Mesenchymal stem cell (in vitro differentiated cells and primary cell): Measurements from ENCODE around the gene CYP1A2.
A peak's percentile ranks its signal among the peaks of the same experiment; 100 is the strongest.
"Not testable (repeated sequence)": the region's sequence is repeated elsewhere in the genome, so short reads cannot be mapped to it uniquely, and the experiment has no call there.

Experiments used
- DNase-seq: peaks from one replicate; pipeline ENCODE4 v3.0.0-alpha.2; 2013
- H2AFZ ChIP-seq: one replicate; pipeline ENCODE4 v1.6.1; 2013; ENCODE audit warnings: low read depth, mild to moderate bottlenecking, control low read depth, inconsistent platforms, low read length, moderate library complexity
- H2AK5ac ChIP-seq: 2 replicates; pipeline ENCODE4 v1.6.1; 2013; ENCODE audit warnings: low read length, moderate library complexity, mild to moderate bottlenecking, inconsistent platforms; ENCODE audit not compliant: severe bottlenecking
- H2BK120ac ChIP-seq: one replicate; pipeline ENCODE4 v1.6.1; 2013; ENCODE audit warnings: low read depth, mild to moderate bottlenecking, inconsistent platforms, low read length, moderate library complexity
- H2BK12ac ChIP-seq, 2 experiments: one replicate each; pipeline ENCODE4 v1.6.1; 2013; ENCODE audit warnings: inconsistent platforms in 2 of 2, low read length in 2 of 2, mild to moderate bottlenecking in 2 of 2, moderate library complexity in 2 of 2, control low read depth in 1 of 2
- H2BK15ac ChIP-seq: one replicate; pipeline ENCODE4 v1.6.1; 2013; ENCODE audit warnings: mild to moderate bottlenecking, low read depth, inconsistent platforms; ENCODE audit not compliant: poor library complexity, severe bottlenecking
- H2BK5ac ChIP-seq: 2 replicates; pipeline ENCODE4 v1.6.1; 2013; ENCODE audit warnings: low read depth, mild to moderate bottlenecking, low read length, control low read depth, inconsistent platforms; ENCODE audit not compliant: poor library complexity, severe bottlenecking
- H3K14ac ChIP-seq, 2 experiments: one replicate each; pipeline ENCODE4 v1.6.1; 2013; ENCODE audit warnings: inconsistent platforms in 2 of 2, low read length in 2 of 2, control low read depth in 1 of 2, mild to moderate bottlenecking in 1 of 2, moderate library complexity in 1 of 2
- H3K18ac ChIP-seq, 2 experiments: one replicate each; pipeline ENCODE4 v1.6.1; 2013; ENCODE audit warnings: inconsistent platforms in 2 of 2, low read length in 2 of 2, control low read depth in 1 of 2, low read depth in 1 of 2, mild to moderate bottlenecking in 1 of 2
- H3K23ac ChIP-seq, 2 experiments: one replicate each; pipeline ENCODE4 v1.6.1; 2013; ENCODE audit warnings: inconsistent platforms in 2 of 2, low read length in 2 of 2, mild to moderate bottlenecking in 2 of 2, moderate library complexity in 2 of 2, control low read depth in 1 of 2
- H3K27ac ChIP-seq: 2 replicates; pipeline ENCODE4 v1.5.1; 2013; ENCODE audit warnings: mild to moderate bottlenecking, moderate library complexity, low read length, control low read depth, inconsistent platforms; ENCODE audit not compliant: poor library complexity, severe bottlenecking
- H3K27me3 ChIP-seq, 2 experiments: 2 replicates each; pipeline versions ENCODE4 v1.6.1 to v1.7.0; 2013; ENCODE audit warnings: low read length in 2 of 2, mild to moderate bottlenecking in 2 of 2, moderate library complexity in 2 of 2, control low read depth in 1 of 2, inconsistent platforms in 1 of 2; ENCODE audit not compliant: control insufficient read depth in 1 of 2, insufficient read depth in 1 of 2
- H3K36me3 ChIP-seq, 2 experiments: 2 replicates each; pipeline versions ENCODE4 v1.6.1 to v1.7.0; 2013; ENCODE audit warnings: low read length in 2 of 2, control low read depth in 1 of 2, inconsistent platforms in 1 of 2, low read depth in 1 of 2, mild to moderate bottlenecking in 1 of 2; ENCODE audit not compliant: insufficient read depth in 2 of 2, control insufficient read depth in 1 of 2
- H3K4ac ChIP-seq, 2 experiments: one replicate each; pipeline ENCODE4 v1.6.1; 2013; ENCODE audit warnings: inconsistent platforms in 2 of 2, low read length in 2 of 2, mild to moderate bottlenecking in 2 of 2, moderate library complexity in 2 of 2, control low read depth in 1 of 2, low read depth in 1 of 2
- H3K4me1 ChIP-seq: 2 replicates; pipeline ENCODE4 v1.6.1; 2013; ENCODE audit warnings: low read depth, low read length, control low read depth; ENCODE audit not compliant: control insufficient read depth, insufficient read depth
- H3K4me2 ChIP-seq: 2 replicates; pipeline ENCODE4 v1.6.1; 2013; ENCODE audit warnings: low read length, mild to moderate bottlenecking, inconsistent platforms; ENCODE audit not compliant: poor library complexity, severe bottlenecking
- H3K4me3 ChIP-seq, 2 experiments: 2 replicates each; pipeline versions ENCODE4 v1.5.1 to v1.7.0; 2013; ENCODE audit warnings: low read length in 2 of 2, mild to moderate bottlenecking in 2 of 2, control low read depth in 1 of 2, low read depth in 1 of 2; ENCODE audit not compliant: insufficient read depth in 1 of 2
- H3K79me1 ChIP-seq: replicated peaks from 2 replicates; pipeline ENCODE4 v1.6.1; 2013; ENCODE audit warnings: mild to moderate bottlenecking, control low read depth, low read length, inconsistent platforms; ENCODE audit not compliant: poor library complexity, severe bottlenecking
- H3K9ac ChIP-seq: 2 replicates; pipeline ENCODE4 v1.7.0; 2013; ENCODE audit warnings: mild to moderate bottlenecking, low read length, moderate library complexity
- H3K9me3 ChIP-seq: 2 replicates; pipeline ENCODE4 v1.7.0; 2013; ENCODE audit warnings: mild to moderate bottlenecking, low read length; ENCODE audit not compliant: control insufficient read depth
- H4K8ac ChIP-seq: one replicate; pipeline ENCODE4 v1.6.1; 2013; ENCODE audit warnings: inconsistent platforms, mild to moderate bottlenecking, low read length, moderate library complexity
- H4K91ac ChIP-seq: one replicate; pipeline ENCODE4 v1.6.1; 2013; ENCODE audit warnings: mild to moderate bottlenecking, low read length, inconsistent platforms
- WGBS: methylation state at CpG from one replicate; pipeline ENCODE4 v1.1.7; 2013; ENCODE audit warnings: mixed read lengths; 5-methylcytosine and 5-hydroxymethylcytosine counted together

Gene CYP1A2

DNA sequence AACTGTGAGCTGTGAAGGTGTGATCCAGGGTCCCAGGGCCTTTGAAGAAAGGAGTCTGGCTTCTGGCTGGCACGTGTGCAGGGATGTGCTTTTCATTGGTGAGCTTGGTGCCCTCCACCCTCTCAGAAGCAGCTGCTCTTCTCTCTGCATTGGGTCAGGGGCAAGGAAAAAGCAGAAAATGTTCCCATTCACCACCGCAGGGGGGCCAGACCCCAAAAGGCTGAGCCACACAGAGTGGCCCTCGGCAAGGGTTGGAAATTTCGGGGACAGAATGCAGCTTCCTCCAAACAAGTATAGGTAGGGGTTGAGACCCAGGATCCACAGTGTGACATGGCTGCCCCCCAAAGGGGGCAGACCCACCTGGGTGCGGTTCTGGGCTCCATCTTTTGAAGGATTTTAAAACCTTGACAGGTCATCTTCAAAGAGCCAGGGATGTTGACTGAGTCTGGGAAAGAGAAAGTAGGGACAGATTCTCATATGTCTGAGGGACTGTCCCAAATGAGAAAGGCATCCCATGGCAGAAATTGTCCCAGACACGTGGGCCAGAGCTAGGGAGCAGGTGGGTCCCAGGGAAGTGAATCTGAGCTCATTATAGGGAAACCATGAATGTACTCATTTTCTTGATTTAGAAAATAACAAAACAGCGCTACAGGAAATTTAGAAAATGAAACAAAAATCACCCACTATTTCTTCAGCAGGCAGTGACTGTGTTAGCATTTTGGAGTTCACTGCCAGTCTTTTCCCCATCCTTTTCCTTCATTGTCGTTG lies 36.0 kb downstream of the CYP1A2 start:
- no peak overlapping the region for H3K18ac ChIP-seq
- H3K14ac ChIP-seq = no peak overlapping the region
- H4K8ac ChIP-seq = peak overlapping the region; percentile 21
- no peak overlapping the region for H3K27ac ChIP-seq
- no peak overlapping the region for H2BK5ac ChIP-seq
- H3K27me3 ChIP-seq = no peaks in the 10 kb centered on the region
- H2AFZ ChIP-seq = no peak overlapping the region
- H3K4me2 ChIP-seq = no peak overlapping the region
- peaks cover 21% of the 10 kb centered on the region for H3K79me1 ChIP-seq
- peak overlapping the region; percentile 92 for H3K9ac ChIP-seq
- H4K91ac ChIP-seq = no peak overlapping the region
- no peak overlapping the region for H2BK120ac ChIP-seq
- H2AK5ac ChIP-seq = no peak overlapping the region
- no peaks in the 10 kb centered on the region for H3K9me3 ChIP-seq
- H3K4ac ChIP-seq = no peak overlapping the region
- DNase-seq = no peak
- H2BK15ac ChIP-seq = no peak overlapping the region
- whole genome bisulfite sequencing = 92% methylated on average over 8 of the region's 8 CpGs
- H3K23ac ChIP-seq = no peak overlapping the region
- no peak overlapping the region for H2BK12ac ChIP-seq
- peak overlapping the region in 1 of 2 experiments; percentile 24 for H3K4me3 ChIP-seq
- H3K4me1 ChIP-seq = peaks cover 76% of the 10 kb centered on the region
- peaks cover 0 to 12% of the 10 kb centered on the region in 2 experiments for H3K36me3 ChIP-seq

DNA sequence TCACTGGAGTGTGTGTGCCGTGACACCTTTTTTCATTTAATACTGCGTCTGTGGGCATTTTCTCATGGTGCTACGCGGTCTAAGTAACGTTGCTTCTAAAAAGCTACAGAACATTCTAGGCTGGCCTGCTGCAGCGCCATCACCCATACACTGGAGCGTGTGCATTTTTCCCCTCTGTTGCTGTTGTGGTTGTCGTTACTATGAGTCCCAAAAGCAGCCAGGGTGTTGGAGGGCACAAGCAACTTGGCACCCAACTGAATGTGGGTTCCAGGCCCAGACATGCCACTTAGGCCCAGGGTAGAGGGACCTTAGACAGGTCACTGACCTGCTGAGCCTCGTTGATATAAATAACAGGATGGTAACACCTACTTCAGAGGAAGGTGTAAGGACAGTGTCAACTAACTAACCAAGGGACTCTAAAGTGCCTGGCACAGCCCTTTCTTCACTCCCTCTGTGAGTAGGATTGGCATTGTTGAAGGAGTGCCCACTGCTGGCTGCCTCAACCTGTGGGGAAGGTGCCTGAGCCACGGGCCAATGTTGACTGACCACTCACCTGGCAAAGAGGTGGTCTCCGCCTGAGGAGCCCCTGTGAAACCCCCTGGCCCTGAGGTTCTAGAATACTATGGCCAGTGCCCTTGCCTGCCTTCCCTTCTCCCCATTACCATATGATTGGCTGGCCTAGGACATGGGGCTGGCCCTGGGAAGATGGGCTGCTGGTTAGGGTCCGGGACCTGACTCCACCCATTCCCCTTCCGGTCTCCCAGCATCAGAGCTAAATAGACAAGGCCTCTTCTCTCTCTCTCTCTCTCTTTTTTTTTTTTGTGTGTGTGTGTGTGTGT lies 36.8 kb downstream of the CYP1A2 start:
- Histone ChIP-seq H3K79me1 (peaks cover 21% of the 10 kb centered on the region), H3K4ac (peak overlapping the region in 1 of 2 experiments; percentile 43), H3K4me1 (peaks cover 83% of the 10 kb centered on the region), H3K27ac (no peak overlapping the region), H2BK5ac (no peak overlapping the region), H2BK120ac (no peak overlapping the region), H3K27me3 (no peaks in the 10 kb centered on the region), H2AFZ (no peak overlapping the region), H4K8ac (no peak overlapping the region), H3K4me3 (no peak overlapping the region), H4K91ac (peak overlapping the region; percentile 67), H3K18ac (no peak overlapping the region), H3K4me2 (no peak overlapping the region), H2BK12ac (peak overlapping the region in 1 of 2 experiments; percentile 57), H2BK15ac (no peak overlapping the region), H3K36me3 (peaks cover 0 to 12% of the 10 kb centered on the region in 2 experiments), H3K9me3 (no peaks in the 10 kb centered on the region), H2AK5ac (peak overlapping the region; percentile 85), H3K23ac (peak overlapping the region in 1 of 2 experiments; percentile 85), H3K9ac (no peak overlapping the region), H3K14ac (peak overlapping the region in 1 of 2 experiments; percentile 50)
- DNase-seq = no peak
- WGBS = 95% methylated on average over 12 of the region's 13 CpGs

DNA sequence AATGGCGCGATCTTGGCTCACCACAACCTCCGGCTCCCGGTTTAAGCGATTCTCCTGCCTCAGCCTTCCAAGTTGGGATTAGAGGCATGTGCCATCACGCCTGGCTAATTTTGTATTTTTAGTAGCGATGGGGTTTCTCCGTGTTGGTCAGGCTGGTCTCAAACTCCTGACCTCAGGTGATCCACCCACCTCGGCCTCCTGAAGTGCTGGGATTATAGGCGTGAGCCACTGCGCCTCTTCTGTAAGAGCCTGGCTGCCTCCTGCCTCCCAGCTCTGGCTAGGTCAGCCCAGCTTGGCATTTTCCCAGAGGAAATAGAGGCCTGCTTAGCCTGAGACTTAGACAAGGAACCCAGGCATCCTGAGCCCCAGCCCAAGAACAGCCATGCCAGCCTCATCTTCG lies 37.4 kb downstream of the CYP1A2 start:
- not testable (repeated sequence) for DNase-seq, H3K27ac ChIP-seq, H2BK5ac ChIP-seq, H3K27me3 ChIP-seq, H3K4me3 ChIP-seq, H4K91ac ChIP-seq, H2BK15ac ChIP-seq, H2BK12ac ChIP-seq, H3K9me3 ChIP-seq, H2BK120ac ChIP-seq, H2AFZ ChIP-seq, H3K9ac ChIP-seq, H3K14ac ChIP-seq, H3K4ac ChIP-seq, H3K23ac ChIP-seq, H4K8ac ChIP-seq, H3K4me2 ChIP-seq, H2AK5ac ChIP-seq, H3K18ac ChIP-seq
- WGBS = 97% methylated on average over 12 of the region's 12 CpGs
- H3K36me3 ChIP-seq = peaks cover 0 to 12% of the 10 kb centered on the region in 2 experiments
- H3K4me1 ChIP-seq = peaks cover 80% of the 10 kb centered on the region
- peaks cover 21% of the 10 kb centered on the region for H3K79me1 ChIP-seq

DNA sequence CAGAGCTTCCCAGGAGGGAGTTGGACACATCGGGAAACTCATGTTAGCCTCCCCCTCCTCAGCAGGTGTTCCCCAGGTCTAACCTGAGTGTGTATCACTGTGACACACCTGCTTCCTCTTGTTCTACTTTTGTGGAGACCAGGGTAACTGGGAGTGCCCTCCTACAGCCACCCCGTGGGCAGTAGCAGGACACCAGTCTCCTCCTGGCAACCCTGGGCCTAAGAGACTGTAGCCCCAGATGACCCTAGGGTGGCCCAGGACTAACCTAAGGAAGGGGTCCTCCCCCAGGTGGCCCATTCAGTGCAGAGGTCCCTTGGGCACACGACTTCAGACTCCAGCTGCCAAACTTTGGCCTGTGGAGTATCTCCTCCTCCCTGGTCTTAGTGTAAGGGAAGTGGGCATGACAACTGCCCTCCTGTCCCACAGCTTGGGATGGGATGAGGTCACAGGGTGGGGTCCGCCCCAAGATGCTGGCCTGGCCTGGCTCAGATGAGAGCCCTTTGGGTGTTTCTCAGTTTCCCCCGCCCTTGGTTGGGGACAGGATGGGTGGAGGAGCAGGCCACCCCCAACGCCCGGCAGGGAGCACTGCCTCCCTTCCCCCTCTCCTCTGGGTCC lies 38.0 kb downstream of the CYP1A2 start:
- Histone ChIP-seq H3K36me3 (peaks cover 0 to 12% of the 10 kb centered on the region in 2 experiments), H3K9me3 (no peaks in the 10 kb centered on the region), H3K14ac (no peak overlapping the region), H3K4me1 (peaks cover 76% of the 10 kb centered on the region), H3K9ac (peak overlapping the region; percentile 29), H3K4me2 (no peak overlapping the region), H3K27ac (no peak overlapping the region), H3K18ac (no peak overlapping the region), H2BK5ac (no peak overlapping the region), H4K91ac (no peak overlapping the region), H3K4ac (no peak overlapping the region), H3K4me3 (no peak overlapping the region), H3K79me1 (peaks cover 20% of the 10 kb centered on the region), H3K27me3 (no peaks in the 10 kb centered on the region), H2BK120ac (no peak overlapping the region), H2AFZ (no peak overlapping the region), H2BK15ac (peak overlapping the region; percentile 34), H4K8ac (no peak overlapping the region), H2BK12ac (no peak overlapping the region), H2AK5ac (peak overlapping the region; percentile 1), H3K23ac (no peak overlapping the region)
- no peak for DNase-seq
- WGBS = 91% methylated on average over 4 of the region's 7 CpGs
